Bronchial epithelial cell (primary cell): ENCODE data around the gene KCTD13. TPM values are rescaled to one million over a fixed set of nuclear protein-coding genes. Genes with fewer than 3 reads are reported as not detected.

Source experiments
- DNase-seq: peaks from one replicate; pipeline ENCODE4 v3.0.0-alpha.2; 2010; ENCODE audit warnings: low read depth
- FAIRE-seq: peaks from 2 replicates; lab custom pipeline; 2011; peaks lifted over from hg19 to GRCh38; lab: Jason Lieb, UNC
- H3K27me3 ChIP-seq: 2 replicates; pipeline ENCODE4 v1.5.1; 2011; ENCODE audit warnings: low read length; ENCODE audit not compliant: control insufficient read depth, insufficient read depth
- H3K36me3 ChIP-seq: 2 replicates; pipeline ENCODE4 v1.5.1; 2011; ENCODE audit warnings: low read length; ENCODE audit not compliant: control insufficient read depth, insufficient read depth
- H3K4me3 ChIP-seq: 2 replicates; pipeline ENCODE4 v1.5.1; 2011; ENCODE audit warnings: mild to moderate bottlenecking, low read depth, low read length, control low read depth
- CTCF ChIP-seq: IDR thresholded peaks from 2 replicates; pipeline ENCODE4 v1.5.1; 2011; ENCODE audit warnings: mild to moderate bottlenecking, moderate library complexity, low read length, control low read depth, inconsistent platforms; ENCODE audit not compliant: insufficient read depth, severe bottlenecking
- total RNA-seq: library from RNA; depleted of rRNA; stranded (reverse); fragments of >200 nt; gene quantifications from 2 replicates; pipeline ENCODE4 v1.2.1, GENCODE V29; 2014

Gene KCTD13
- total RNA-seq, 1 donor from 2014 or later, result 8.2 TPM

- FAIRE-seq (no peak), DNase-seq (no peak)
- no peaks in the 10 kb centered on the region for H3K27me3 ChIP-seq
- no peak overlapping the region for H3K4me3 ChIP-seq
- TF ChIP-seq CTCF, result no peak
- peaks cover 9% of the 10 kb centered on the region for H3K36me3 ChIP-seq
Measured at GRCh38 chr16:29921034-29921385, 5.0 kb downstream of the KCTD13 start.

- no peaks in the 10 kb centered on the region for H3K27me3 ChIP-seq
- H3K4me3 ChIP-seq, result no peak overlapping the region
- H3K36me3 ChIP-seq, result peaks cover 9% of the 10 kb centered on the region
- DNase-seq, result no peak
- no peak for TF ChIP-seq CTCF
- no peak for FAIRE-seq
Measured at GRCh38 chr16:29920288-29921033, 5.6 kb downstream of the KCTD13 start.

- no peak for TF ChIP-seq CTCF
- no peak overlapping the region for H3K4me3 ChIP-seq
- H3K36me3 ChIP-seq, result peaks cover 7% of the 10 kb centered on the region
- no peak for DNase-seq
- no peaks in the 10 kb centered on the region for H3K27me3 ChIP-seq
- FAIRE-seq, result no peak
Measured at GRCh38 chr16:29916979-29917378, 9.0 kb downstream of the KCTD13 start.

GRCh38 chr16:29915590-29916247, 10.3 kb downstream of the KCTD13 start:
- peaks cover 3% of the 10 kb centered on the region for H3K36me3 ChIP-seq
- FAIRE-seq (no peak), DNase-seq (no peak)
- TF ChIP-seq CTCF, result no peak
- H3K4me3 ChIP-seq, result no peak overlapping the region
- no peaks in the 10 kb centered on the region for H3K27me3 ChIP-seq

GRCh38 chr16:29913514-29913913, 12.5 kb downstream of the KCTD13 start:
- no peaks in the 10 kb centered on the region for H3K27me3 ChIP-seq
- FAIRE-seq, result no peak
- DNase-seq, result no peak
- H3K4me3 ChIP-seq, result no peak overlapping the region
- no peak for TF ChIP-seq CTCF
- H3K36me3 ChIP-seq, result peaks cover 3% of the 10 kb centered on the region

- FAIRE-seq (no peak), DNase-seq (no peak)
- no peak for TF ChIP-seq CTCF
Measured at GRCh38 chr16:29912087-29912486, 13.9 kb downstream of the KCTD13 start.

More at GRCh38 chr16:29912087-29912486, 13.9 kb downstream of the KCTD13 start:
- no peaks in the 10 kb centered on the region for H3K27me3 ChIP-seq
- H3K4me3 ChIP-seq, result no peak overlapping the region
- H3K36me3 ChIP-seq, result peaks cover 3% of the 10 kb centered on the region
